OCI-LY3 (cell line): ENCODE data around the gene ZCCHC18.
A peak's percentile ranks its signal among the peaks of the same experiment; 100 is the strongest.
"Not testable (repeated sequence)": the region's sequence is repeated elsewhere in the genome, so short reads cannot be mapped to it uniquely, and the experiment has no call there.

Source experiments
- H2AFZ ChIP-seq: fragments of 200-600, 300-600 bp; shearing (Covaris generic); 2 replicates; pipeline ENCODE4 v1.6.0; 2014; ENCODE audit warnings: antibody characterized with exemption, low read depth, low read length
- H3K27ac ChIP-seq: fragments of 200-600, 300-600 bp; sonication (generic); 2 replicates; pipeline ENCODE4 v1.5.1; 2014; ENCODE audit warnings: mild to moderate bottlenecking, low read length, moderate library complexity, mixed read lengths
- H3K27me3 ChIP-seq: fragments of 200-600, 300-600 bp; sonication (generic); 2 replicates; pipeline ENCODE4 v1.6.1; 2014; ENCODE audit warnings: low read depth, low read length, mixed read lengths
- H3K36me3 ChIP-seq: fragments of 200-600, 300-600 bp; sonication (generic); replicated peaks from 2 replicates; pipeline ENCODE3; 2014; ENCODE audit warnings: low read depth, low read length, mixed read lengths
- H3K4me1 ChIP-seq: fragments of 300-600, 200-600 bp; sonication (generic); 2 replicates; pipeline ENCODE4 v1.6.1; 2014; ENCODE audit warnings: low read length, mixed read lengths
- H3K4me2 ChIP-seq: fragments of 200-600, 300-600 bp; sonication (generic); 2 replicates; pipeline ENCODE4 v1.6.1; 2014; ENCODE audit warnings: low read length, mixed read lengths
- H3K4me3 ChIP-seq: fragments of 300-600, 200-600 bp; sonication (generic); 2 replicates; pipeline ENCODE4 v1.5.1; 2014; ENCODE audit warnings: antibody characterized with exemption, mild to moderate bottlenecking, low read length, moderate library complexity
- H3K79me2 ChIP-seq: fragments of 300-600, 200-600 bp; shearing (Covaris generic); 2 replicates; pipeline ENCODE4 v1.6.1; 2014; ENCODE audit warnings: mild to moderate bottlenecking, low read length, mixed read lengths
- H3K9ac ChIP-seq: fragments of 300-600, 200-600 bp; shearing (Covaris generic); 2 replicates; pipeline ENCODE4 v1.6.0; 2014; ENCODE audit warnings: mild to moderate bottlenecking, low read length, moderate library complexity
- H3K9me3 ChIP-seq: fragments of 200-600, 300-600 bp; shearing (Covaris generic); 2 replicates; pipeline ENCODE4 v1.6.1; 2014; ENCODE audit warnings: low read length, mixed read lengths; ENCODE audit not compliant: insufficient read depth
- H4K20me1 ChIP-seq: fragments of 200-600, 300-600 bp; sonication (generic); 2 replicates; pipeline ENCODE4 v1.6.1; 2016; ENCODE audit warnings: low read length, mixed read lengths; ENCODE audit not compliant: insufficient read depth
- CTCF ChIP-seq: fragments of 200-600, 300-600 bp; sonication (generic); IDR thresholded peaks from 2 replicates; pipeline ENCODE4 v1.5.1; 2014; ENCODE audit warnings: antibody characterized with exemption, low read length, low read depth
- EZH2phosphoT487 ChIP-seq: fragments of 200-600 bp; shearing (Covaris generic); IDR thresholded peaks from 2 replicates; pipeline ENCODE4 v1.6.1; 2018; ENCODE audit warnings: antibody characterized with exemption, mixed run types, low read depth

ZCCHC18 gene

GRCh38 chrX:104112326-104112951 is at the start of gene ZCCHC18:
TSS of gene ZCCHC18 (plus strand) at chrX:104112523. CDS start at chrX:104114112, 1,589 bp downstream.
- Histone ChIP-seq H3K27ac (no peak within 1 kb of the TSS), H3K36me3 (no peaks in the 10 kb centered on the region), H3K4me3 (peak within 1 kb of the TSS; percentile 82), H3K79me2 (no peaks in the 10 kb centered on the region), H3K4me1 (peaks cover 19% of the 10 kb centered on the region), H4K20me1 (no peaks in the 10 kb centered on the region), H3K9me3 (no peaks in the 10 kb centered on the region), H3K9ac (peak within 1 kb of the TSS; percentile 63), H3K27me3 (no peaks in the 10 kb centered on the region), H3K4me2 (peak within 1 kb of the TSS; percentile 98), H2AFZ (peak within 1 kb of the TSS; percentile 47)
- TF ChIP-seq CTCF (no peak), EZH2phosphoT487 (no peak)

- H2AFZ ChIP-seq, H3K9ac ChIP-seq, H3K9me3 ChIP-seq, H3K36me3 ChIP-seq, H3K27ac ChIP-seq, H3K4me1 ChIP-seq, H3K27me3 ChIP-seq, H3K4me2 ChIP-seq, H4K20me1 ChIP-seq, H3K4me3 ChIP-seq, H3K79me2 ChIP-seq: not testable (repeated sequence)
Observed at GRCh38 chrX:104062636-104063035, 49.7 kb upstream of the ZCCHC18 start.

DNA sequence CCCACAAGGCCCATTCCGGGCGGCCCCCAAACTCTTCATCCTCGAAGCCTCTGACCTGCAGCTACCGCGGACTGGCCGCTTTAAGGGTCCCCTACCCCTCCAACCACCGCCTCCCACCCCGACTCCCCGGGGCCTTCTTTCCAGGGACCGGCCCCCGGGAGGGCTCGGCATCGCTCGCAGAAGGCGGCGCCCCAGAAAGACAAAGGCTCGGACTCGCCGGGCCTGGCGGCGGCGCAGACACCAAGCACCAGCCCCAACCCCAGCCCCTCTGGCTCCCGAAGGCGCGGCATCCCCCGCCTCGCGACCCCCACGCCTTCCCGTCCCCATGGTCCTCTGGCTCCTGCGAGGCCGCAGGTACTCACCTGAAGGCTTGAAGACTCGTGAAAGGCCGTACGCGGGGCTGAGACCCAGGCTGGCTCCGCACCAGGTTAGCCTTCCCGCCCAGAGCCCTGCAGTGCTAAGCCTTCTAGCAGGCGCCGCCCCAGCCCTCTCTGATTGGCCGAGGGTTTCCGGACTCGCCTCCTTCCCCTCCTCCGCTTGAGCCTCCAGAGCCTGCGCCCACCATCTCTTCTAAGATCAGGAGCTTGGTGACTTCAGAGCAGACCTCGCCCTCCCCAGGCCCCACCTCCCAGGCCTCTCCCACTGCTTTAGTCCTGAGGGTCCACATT is 36.4 kb upstream of the ZCCHC18 start, which contains the start of gene TMSB15C:
Gene TMSB15C (minus strand): TSS at position 459 of the 668 bp plus-strand sequence.
- H3K9ac ChIP-seq: not testable (repeated sequence)

GRCh38 chrX:104077854-104078253 is 34.5 kb upstream of the ZCCHC18 start:
- not testable (repeated sequence) for H3K79me2 ChIP-seq, H3K27me3 ChIP-seq, H3K27ac ChIP-seq, H3K36me3 ChIP-seq, H4K20me1 ChIP-seq, H3K4me2 ChIP-seq, H2AFZ ChIP-seq, H3K9ac ChIP-seq, H3K9me3 ChIP-seq, H3K4me3 ChIP-seq, H3K4me1 ChIP-seq

More for the DNA sequence above, 36.4 kb upstream of the ZCCHC18 start, which contains the start of gene TMSB15C:
- not testable (repeated sequence) for H2AFZ ChIP-seq, H3K36me3 ChIP-seq, H3K27me3 ChIP-seq, H3K4me3 ChIP-seq, H3K4me2 ChIP-seq, H3K4me1 ChIP-seq, H3K27ac ChIP-seq, H3K9me3 ChIP-seq, H3K79me2 ChIP-seq, H4K20me1 ChIP-seq

- Histone ChIP-seq H3K9me3 (no peaks in the 10 kb centered on the region), H4K20me1 (no peaks in the 10 kb centered on the region), H3K4me2 (no peak overlapping the region), H3K79me2 (no peaks in the 10 kb centered on the region), H3K27ac (no peak overlapping the region), H3K36me3 (no peaks in the 10 kb centered on the region), H2AFZ (no peak overlapping the region), H3K9ac (no peak overlapping the region), H3K4me3 (no peak overlapping the region), H3K27me3 (peaks cover 1% of the 10 kb centered on the region; the same call in 1 of the 2 replicates), H3K4me1 (no peaks in the 10 kb centered on the region)
- TF ChIP-seq EZH2phosphoT487: no peak
- TF ChIP-seq CTCF: no peak
Observed at GRCh38 chrX:104084063-104084462, 28.3 kb upstream of the ZCCHC18 start.
